SK-N-SH (cell line): ENCODE results near the gene PPP1R12B.

Experiments used
- CHD2 ChIP-seq: fragments of 150-350 bp; IDR thresholded peaks from 2 replicates; pipeline ENCODE4 v1.6.1; 2018; ENCODE audit warnings: low read length; ENCODE audit not compliant: partially characterized antibody
- TF ChIP-seq, protein P1 (sequence below): IDR thresholded peaks from 2 replicates; pipeline ENCODE4; 2012

- TF ChIP-seq CHD2: no peak
- TF ChIP-seq, protein P1, sequence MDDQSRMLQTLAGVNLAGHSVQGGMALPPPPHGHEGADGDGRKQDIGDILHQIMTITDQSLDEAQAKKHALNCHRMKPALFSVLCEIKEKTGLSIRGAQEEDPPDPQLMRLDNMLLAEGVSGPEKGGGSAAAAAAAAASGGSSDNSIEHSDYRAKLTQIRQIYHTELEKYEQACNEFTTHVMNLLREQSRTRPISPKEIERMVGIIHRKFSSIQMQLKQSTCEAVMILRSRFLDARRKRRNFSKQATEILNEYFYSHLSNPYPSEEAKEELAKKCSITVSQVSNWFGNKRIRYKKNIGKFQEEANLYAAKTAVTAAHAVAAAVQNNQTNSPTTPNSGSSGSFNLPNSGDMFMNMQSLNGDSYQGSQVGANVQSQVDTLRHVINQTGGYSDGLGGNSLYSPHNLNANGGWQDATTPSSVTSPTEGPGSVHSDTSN: no peak
These were observed 280.2 kb downstream of the PPP1R12B start for GRCh38 chr1:202628646-202629215.
